OCI-LY1 (cell line): ENCODE data around the gene NCKIPSD.

Source experiments
- CTCF ChIP-seq: fragments of 200-600 bp; sonication (generic), shearing (Covaris generic); IDR thresholded peaks from 2 replicates; pipeline ENCODE4 v1.5.1; 2017; ENCODE audit warnings: mild to moderate bottlenecking, antibody characterized with exemption, low read length, moderate library complexity, mixed read lengths
- EZH2 ChIP-seq: fragments of 200-600 bp; sonication (generic), shearing (Covaris generic); IDR thresholded peaks from 2 replicates; pipeline ENCODE4 v1.8.0; 2017; ENCODE audit warnings: borderline replicate concordance, mixed run types, mild to moderate bottlenecking, antibody characterized with exemption, low read length, moderate library complexity, mixed read lengths

DNA sequence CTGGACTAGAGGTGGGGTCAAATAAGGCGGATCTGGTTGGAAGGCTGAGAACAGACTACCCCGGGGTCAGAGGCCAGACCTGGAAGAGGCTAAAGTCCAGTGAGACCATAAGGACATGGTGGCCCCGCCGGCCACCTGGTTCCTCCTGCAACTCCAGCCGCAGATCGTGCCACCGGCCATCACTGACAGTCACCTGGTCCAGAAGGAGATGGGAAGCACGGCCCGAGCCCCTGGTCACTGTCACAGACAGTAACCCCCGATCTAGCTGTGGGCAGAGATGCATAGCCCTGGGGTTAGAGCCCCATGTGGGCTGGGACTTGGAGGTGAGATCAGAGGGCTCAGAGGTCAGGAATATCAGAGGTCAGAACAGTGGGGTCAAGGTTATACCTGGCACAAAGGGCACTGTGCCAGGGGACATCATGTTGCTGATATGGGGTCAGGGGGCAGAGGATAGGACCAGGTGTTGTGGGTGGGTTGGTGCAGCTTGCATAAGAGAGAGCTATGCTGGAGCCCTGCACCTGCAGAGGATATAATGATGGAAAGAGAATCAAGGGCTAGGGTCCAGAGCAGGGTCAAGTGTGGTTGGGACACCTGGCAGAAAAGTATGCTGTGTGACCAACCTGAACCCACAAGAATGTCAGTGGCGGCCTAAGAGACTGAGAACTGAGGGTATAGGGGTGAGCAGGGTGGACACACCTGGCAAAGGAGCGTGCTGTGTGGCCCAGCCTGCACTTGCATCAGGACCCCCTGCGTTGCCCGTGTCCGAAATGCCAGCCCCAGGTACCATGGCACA lies 32.6 kb downstream of the NCKIPSD start:
- TF ChIP-seq EZH2 (no peak), CTCF (no peak)
